HG02973 (cell line): ENCODE results near the gene CFAP91.
A peak's percentile ranks its signal among the peaks of the same experiment; 100 is the strongest.

Experiments
- ATAC-seq: cut with Tn5 transposase; IDR thresholded peaks from one replicate; pipeline ENCODE4 v1.9.1; 2021; ENCODE audit warnings: moderate library complexity; ENCODE audit not compliant: unreplicated experiment

The CFAP91 gene

DNA sequence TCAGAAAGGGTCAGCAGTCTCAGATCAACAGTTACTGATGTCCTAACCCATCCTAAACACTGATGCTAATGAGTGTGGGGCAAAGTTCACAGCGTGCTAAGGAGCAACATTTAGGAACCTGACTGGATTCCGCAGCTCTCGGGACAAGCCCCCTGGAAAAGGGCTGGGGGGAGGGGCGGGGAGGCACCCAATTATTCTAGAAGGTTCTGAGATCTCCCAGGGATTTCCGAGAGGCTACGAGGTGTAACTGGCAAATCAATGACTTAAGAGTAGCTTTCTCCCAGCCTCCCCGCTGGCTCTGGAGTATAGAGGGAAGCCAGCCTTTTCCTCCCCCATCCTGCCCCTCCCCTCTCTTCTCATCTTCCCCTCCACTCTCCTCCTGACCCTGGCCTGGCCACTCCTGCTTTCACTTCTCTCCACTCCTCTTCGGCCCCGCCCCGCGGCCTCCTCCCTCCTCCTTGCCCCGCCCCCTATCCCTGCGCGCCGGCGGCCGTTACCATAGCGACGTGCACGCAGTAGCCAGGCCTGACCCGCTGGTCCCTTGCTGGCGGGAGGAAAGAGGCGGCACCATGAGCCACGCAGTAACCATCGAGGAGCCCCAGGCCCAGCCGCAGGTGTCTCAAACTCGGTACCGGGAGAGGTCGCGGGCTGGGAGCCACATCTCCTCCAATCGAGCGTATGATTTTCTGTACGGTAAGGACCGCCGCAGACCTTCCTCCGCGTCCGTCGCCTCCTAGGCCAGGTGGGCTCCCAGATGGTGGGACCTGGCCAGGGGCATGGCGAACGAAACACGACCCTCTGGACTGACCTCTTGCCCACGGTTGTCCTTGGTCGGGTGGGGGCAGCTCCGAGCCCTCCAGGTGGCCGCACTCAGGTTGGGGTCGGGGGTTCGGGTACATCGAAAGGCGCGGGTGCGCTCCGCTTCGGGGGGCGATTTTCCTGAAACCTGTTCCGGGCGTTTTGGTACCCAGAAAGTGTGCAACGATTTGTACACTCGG is at the start of gene CFAP91:
Gene CFAP91, plus strand, starts transcription at position 493 of the 998 bp plus-strand sequence. Its CDS starts 77 bp downstream, at position 570.
- peak; percentile 92 for ATAC-seq

DNA sequence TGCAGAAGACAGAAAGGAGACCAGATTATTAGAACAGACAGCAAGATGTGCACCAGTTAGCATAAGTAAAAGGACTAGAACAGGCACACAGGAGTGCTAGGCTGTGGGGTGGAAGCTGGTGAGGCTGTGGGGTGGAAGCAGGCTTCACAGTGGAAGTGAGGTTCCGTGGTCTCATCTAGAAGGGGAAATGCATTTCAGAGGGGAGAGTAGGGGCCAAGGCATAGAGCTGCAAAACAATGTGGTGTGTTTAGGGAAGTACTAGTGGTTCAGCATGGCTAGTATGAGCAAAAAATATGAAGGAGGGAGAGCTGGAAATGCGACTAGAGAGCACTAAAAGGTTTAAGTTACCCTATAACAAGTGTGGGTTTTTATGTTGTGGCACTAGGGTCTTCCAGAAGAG is 48.9 kb upstream of the CFAP91 start:
- no peak for ATAC-seq

DNA sequence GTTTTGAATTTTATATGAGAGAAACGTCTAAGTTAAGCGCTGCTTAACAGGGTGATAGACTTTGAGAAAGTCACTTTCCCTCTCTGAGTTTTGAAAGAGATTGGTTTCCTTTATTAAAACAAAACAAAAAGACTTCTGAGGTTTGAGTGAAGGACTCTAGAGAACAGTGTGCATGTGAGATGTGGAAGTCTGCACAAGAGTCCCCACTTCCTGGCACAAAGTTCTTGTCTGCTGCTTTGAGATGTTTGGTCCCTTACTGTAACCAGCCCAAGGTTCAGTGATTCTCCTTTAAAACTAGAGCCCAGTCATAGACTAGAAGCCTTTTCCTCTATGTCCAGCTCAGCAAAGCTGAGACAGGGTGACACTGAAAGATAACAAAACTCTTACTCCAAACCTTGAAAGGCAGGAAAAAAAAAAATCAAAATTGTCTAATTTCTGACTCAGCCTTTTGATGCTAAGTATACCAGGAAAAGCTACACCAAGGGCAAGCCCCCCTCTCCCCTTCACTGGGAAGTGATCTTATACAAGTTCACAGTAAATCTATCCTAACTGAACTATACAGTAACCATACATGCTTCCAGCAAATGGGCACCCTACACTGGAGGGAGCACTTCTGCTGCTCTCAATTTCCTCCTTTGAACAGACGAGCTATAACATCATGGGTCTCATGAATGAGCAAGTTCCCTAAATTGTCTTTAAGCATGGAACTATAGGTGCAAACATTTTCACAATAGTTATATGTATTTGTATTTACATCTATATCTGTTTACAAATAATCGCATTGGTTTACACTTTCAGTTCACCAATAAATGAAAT is 44.7 kb upstream of the CFAP91 start:
- ATAC-seq, result no peak

DNA sequence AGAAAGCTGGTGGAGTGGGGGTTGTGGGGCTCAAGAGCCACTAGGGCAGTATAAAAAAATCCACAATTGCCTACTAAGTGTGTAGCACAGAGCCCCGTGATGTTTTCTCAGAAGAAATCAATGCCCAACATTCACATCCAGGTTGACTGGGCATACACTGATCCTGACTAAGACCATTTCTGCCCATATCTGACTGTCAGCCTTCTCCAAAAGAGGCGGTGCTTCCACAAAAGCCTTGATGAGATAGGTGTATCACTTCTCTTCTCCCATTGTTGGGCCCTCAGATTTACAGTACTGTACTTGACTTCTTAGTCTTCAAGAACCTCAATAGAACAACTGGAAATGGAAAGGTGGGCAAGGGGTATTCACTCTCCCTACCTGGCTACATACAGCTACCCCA is 43.8 kb upstream of the CFAP91 start:
- ATAC-seq, result no peak

DNA sequence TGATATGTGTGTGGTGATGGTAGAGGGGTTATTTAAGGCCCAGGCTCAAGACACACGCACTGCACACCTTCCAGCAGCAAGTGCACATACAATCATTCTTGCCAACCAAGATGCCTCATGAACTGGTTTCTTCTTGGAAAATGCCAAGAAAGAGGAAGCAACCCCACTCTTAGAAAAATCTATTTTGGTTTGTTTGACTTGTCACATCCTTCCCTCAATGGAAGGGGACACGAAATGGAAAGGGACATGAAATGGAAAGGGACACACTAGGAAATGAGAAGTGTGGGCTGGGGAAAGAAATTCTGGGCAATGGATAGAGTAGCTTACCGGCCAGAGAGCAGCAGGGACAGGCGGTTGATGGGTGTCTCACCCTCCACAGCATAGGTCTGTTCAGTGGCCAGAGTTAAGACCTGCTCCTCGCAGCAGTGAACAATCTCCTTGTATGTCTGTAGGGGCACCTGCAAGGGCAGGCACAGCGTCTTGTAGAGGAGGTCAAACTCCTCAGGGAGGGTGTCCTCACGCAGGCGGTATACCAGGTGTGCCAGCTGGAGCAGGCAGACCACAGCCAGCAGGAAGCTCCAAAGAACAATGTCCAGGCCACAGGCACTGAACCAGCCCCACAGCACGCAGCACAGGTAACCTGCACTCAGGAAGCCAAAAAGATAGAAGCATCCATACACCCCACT is 43.1 kb upstream of the CFAP91 start:
- ATAC-seq, result no peak

DNA sequence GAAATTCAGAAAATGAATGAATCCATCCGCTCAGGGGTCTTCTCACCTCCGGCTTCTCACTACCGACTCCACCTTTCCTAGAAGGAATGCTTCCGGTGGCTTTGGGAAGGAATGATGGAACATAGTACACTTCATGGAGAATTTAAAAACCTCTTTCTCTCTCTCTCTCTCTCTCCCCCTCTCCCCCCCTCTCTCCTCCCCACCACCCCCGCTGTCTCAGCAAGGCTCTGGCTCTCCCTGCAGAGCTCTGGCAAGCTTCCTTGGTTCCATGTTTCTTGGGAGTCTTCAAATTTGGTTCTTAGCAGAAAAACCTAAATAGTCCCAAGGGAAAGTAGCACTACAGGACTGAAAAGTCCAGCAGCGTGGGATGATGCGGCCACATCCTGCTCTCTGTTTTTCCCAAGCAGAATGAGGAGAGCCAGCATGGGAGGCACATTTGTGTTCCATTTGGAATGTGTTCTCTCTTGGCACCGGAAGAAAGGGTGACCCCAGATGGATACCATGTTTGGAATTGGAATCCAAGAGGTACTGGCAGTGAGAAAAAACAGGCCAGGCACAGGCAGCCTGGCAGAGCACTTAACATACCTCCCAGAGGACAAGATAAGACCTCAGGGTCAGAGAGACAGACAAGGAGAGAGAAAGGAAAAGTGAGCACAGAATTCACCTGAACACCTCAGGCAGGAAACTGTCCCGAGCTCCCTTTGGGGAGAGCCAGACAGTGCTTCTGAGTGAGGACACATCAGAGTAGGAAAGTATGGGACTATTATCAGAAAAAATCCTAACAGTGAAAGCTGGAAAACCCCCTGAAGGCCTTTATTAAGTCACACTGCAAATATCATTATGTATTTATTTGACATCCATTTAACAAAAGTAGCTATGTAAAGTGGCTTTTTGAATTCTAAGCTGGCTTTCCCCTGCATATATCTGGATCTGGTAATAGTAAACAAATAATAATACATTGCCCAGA is 42.1 kb upstream of the CFAP91 start, which contains the start of gene POPDC2:
Gene POPDC2, minus strand, starts transcription at position 116 of the 967 bp plus-strand sequence. CDS start 166 bp downstream, outside the sequence.
- no peak for ATAC-seq

DNA sequence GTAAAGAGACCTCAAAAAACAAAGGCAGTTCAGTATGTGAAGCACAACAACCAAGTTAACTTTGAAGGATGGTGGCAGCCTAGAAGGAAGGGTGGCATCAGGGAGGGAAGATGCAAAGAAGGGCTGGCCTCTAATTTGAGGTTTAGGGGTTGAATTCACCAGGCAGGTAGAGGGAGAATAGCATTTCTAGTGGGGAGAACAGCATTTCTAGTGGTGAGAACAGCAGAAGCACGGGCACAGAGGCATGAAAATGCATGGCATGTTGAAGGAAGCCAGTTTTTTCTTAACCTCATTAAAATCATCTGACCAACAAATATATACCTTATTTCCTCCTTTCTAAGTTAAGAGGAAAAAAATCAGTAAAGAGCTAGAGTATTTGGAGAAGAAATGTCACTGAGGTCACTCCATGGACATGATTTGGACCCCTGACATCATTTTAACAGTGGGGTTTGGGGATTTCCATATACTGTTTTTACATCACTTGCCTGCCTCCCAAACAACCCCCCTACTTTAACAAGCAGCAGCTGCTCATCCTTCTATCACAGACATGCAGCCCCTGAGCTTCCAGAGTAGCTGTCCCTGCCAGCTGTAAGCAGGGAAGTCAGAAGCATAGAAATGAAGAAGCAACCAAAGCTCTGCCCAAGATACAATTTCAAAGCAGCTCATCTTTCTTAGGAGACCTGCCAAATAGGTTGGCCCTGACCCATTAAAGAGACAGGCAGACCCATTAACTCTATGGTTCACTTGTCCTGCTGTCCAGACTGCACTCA is 40.0 kb upstream of the CFAP91 start:
- ATAC-seq, result no peak

DNA sequence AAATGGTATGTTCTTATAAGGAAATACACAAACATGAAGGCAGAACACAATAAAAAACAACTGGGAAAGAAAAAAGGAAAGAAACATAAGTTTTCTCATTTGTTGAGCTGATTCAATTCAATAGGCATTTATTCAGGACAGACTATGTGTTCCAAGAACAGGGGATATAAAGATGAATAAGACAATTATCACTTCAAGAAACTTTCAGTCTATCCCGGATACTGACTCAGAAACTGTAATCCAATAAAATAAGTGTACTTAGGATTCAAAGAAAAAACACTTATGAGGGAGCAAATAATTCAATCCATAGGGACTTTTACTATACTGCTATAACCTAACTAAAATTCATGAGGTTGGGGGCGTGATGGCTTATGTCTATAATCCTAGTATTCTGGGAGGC is 38.9 kb upstream of the CFAP91 start:
- no peak for ATAC-seq

DNA sequence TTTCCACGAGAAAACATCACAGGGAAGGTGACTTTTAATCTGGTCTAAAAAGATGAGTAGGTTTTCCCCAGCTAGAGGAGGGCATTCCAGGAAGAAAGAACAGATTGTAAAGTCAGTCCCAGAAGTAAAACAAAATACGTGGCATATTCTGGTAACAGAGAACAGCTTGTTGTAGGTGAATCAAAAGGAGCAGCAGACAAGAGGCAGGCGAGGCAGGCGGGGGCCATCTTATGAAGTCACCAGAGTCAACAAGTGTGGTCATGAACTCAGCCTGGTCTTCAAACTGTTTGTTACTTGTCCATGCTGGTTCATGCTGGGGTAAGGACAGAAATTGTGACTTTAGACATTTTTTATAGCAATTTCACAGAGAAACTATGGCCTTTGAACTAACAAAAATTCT is 38.5 kb upstream of the CFAP91 start:
- ATAC-seq, result no peak

DNA sequence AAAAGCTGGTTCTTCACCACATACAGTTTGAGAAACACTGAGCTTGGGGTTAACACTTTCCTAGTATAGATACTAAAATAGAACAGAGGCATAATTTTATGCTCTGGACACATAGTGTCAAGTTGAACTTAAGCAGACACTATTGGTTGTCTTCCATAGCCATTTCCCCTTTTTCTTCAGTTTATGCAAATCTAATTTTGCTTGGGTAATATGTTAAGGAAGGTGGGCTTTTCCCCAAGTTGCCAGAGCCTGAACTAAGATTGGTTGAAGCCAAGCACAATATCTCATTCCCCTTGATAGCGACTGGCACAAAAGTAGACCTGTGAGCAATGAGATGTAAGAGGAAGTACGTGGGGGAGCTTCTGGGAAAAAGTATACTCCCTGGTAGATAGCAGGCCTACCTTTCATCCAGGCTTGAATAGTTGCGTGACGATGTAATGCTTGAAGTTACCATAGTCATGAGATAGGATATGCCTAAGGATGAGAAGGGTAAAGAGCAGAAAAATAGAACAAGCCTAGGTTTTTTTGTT is 37.9 kb upstream of the CFAP91 start:
- ATAC-seq, result no peak

DNA sequence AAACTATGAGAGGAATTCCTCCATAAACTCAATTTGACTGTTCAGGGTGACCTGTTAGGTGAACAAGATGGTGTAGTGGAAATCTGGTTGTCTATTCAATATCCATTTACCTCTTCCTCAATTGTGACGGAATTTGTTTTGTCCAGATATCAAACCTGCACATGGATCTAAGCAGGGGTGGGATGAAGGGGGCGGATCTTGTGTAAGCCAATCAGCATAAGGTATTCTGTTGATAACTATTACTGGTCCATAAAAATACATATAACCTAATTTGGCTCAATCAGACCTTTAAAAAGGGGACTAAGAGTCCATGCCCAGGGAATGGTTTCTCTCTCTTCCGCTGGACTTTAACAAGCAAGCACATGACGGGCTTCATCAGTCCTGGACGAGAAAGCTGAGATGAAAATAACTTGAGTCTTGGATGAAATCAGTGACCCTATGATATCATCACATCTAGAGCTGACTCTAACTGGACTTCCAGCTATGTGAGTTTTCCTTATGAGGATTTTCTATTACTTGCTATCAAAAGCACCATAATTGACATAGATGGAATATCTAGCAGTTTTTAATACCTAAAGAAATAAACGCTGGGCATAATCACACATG is 36.8 kb upstream of the CFAP91 start:
- ATAC-seq, result no peak

DNA sequence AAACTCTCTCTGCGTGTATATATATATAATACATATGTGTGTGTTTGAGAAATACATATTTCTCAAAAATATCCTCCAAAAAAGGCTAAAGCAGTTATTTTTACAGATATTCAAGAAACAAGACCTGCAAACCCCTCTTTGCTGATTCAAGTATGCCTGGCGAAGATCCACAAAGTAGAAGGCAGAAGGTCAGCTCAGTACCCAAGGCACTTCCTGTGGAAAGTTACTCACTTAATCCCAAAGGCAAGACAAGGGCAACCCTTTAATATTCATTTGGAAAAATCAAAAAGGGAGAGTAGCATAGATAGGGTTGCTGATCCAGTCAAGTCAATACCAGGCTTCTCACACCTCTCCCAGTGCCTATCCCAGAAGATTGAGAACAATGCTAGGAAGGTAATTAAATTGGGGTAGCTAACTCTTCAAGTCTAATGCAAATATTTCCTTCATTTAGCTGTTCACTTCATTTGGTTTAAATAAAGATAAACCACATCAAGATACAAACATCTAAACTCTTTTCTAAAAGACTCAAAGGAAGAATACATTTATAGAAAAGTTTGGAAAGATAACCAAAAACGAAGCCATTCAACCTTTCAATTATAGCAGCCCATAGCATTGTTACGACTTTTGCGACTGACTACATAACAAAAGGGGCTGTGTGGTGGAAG is 32.8 kb upstream of the CFAP91 start:
- no peak for ATAC-seq

DNA sequence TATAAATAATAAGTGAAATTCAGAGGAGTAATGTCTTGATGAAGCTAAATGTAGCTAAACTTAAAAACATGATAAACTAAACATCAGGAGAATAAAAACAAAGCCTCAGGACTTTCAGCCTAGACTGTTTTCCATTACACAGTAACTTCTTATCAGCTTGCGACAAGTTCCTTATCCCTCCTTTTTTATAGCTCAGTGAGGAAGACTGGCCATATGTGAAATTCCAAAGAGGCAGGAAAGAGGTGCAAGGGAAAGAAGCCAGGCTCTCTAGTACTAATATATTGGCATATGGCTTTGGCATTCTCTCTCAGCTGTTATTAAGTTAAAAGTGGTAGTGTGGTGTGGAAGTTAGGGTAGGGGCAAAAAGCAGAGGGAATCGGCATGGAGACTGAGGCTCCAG is 30.0 kb upstream of the CFAP91 start:
- ATAC-seq, result no peak

DNA sequence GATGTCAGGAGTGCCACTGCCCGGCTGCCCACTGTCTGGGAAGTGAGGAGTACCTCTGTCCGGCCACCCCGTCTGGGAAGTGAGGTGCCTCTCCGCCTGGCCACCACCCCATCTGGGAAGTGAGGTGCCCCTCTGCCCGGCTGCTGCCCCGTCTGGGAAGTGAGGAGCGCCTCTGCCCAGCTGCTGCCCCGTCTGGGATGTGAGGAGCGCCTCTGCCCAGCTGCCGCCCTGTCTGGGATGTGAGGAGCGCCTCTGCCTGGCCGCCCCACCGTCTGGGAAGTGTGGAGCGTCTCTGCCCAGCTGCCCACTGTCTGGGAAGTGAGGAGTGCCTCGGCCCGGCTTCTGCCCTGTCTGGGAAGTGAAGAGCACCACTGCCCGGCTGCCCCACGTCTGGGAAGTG is 28.9 kb upstream of the CFAP91 start:
- no peak for ATAC-seq

DNA sequence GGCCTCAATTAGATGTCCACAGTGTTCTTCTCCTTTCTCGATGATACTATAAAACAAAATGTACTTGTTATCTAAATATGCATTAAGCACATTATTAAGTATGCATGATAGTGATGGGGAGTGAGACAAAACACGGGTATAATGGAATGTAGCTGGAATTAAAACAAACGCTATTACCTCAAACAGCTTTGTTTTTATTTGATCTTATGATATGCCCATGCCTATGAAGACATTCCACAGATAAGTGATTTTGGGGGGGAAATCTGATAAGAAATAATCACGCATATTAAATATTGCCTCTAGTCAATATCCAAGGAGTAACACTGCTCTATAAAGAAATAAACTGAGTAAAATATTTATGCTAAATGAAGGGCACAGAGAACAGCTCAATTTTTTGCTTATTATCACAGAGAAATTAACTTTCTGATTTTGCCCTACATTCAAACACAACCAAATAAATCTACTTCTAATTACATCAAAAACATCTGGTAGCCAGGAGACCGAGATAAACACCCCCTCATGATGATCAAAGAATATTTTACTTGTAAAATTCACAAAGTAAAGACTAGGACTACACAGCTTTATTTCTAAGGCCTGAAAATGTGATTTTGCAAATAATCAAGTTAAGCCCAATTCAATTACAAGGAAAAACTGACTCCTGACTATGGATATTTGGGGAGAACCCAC is 27.5 kb upstream of the CFAP91 start:
- no peak for ATAC-seq

DNA sequence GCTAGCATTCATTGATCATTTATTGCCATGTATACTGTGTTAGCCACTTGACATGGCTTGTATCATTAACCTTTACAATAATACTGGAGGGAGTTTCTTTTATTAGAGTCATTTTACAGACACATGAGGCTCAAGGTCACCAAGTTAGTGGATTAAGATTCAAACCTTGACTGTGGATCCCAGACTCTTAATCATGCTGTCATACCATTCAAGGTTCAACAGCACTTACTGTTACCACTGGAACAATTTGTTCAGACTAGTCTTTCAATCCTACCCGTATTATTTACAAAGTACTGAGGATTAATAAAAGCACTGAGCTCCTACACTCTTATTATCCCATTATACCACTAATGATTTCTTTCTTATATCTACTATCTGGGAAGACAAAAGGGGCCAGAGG is 26.8 kb upstream of the CFAP91 start:
- no peak for ATAC-seq
